Endothelial cell of hepatic sinusoid (primary cell): ENCODE data around the gene EEF2.

Experiments
- in situ Hi-C: cut with HindIII; loops from 2 replicates; pipeline ENCODE4 v1.10.0; 2017; ENCODE audit warnings: low sequenced_read_pairs

The EEF2 gene

GRCh38 chr19:3986260-3987041, 1.2 kb upstream of the EEF2 start:
- in situ Hi-C loops: loop anchor here (10.0 to 25.0 kb wide), 2 partner anchors 199 to 218 kb away; partner anchors contain the start of gene MATK

- in situ Hi-C loops: loop anchor here (10.0 to 25.0 kb wide), 2 partner anchors 198 to 219 kb away; partner anchors contain the start of gene MATK
These were observed 488 bp upstream of the EEF2 start for GRCh38 chr19:3985643-3986259.

GRCh38 chr19:3984584-3984907, 717 bp downstream of the EEF2 start:
- in situ Hi-C loops: loop anchor here (10.0 to 25.0 kb wide), 2 partner anchors 197 to 220 kb away; partner anchors contain the start of gene MATK

- in situ Hi-C loops: loop anchor here (10.0 to 25.0 kb wide), 2 partner anchors 197 to 221 kb away; partner anchors contain the start of gene MATK
These were observed 1.2 kb downstream of the EEF2 start for GRCh38 chr19:3983936-3984583.

GRCh38 chr19:3983542-3983914, 1.7 kb downstream of the EEF2 start:
- in situ Hi-C loops: loop anchor here (10.0 to 25.0 kb wide), 2 partner anchors 196 to 221 kb away; partner anchors contain the start of gene MATK

- in situ Hi-C loops: loop anchor here (10.0 to 25.0 kb wide), 2 partner anchors 196 to 222 kb away; partner anchors contain the start of gene MATK
These were observed 2.3 kb downstream of the EEF2 start for GRCh38 chr19:3982701-3983541.

GRCh38 chr19:3981736-3982681, 3.3 kb downstream of the EEF2 start:
- in situ Hi-C loops: loop anchor here (10.0 to 25.0 kb wide), 2 partner anchors 195 to 223 kb away; partner anchors contain the start of gene MATK

- in situ Hi-C loops: loop anchor here (10.0 to 25.0 kb wide), 2 partner anchors 194 to 223 kb away; partner anchors contain the start of gene MATK
These were observed 3.9 kb downstream of the EEF2 start for GRCh38 chr19:3981373-3981735.

- in situ Hi-C loops: loop anchor here (10.0 to 25.0 kb wide), 2 partner anchors 193 to 224 kb away; partner anchors contain the start of gene MATK
These were observed 4.7 kb downstream of the EEF2 start for GRCh38 chr19:3980353-3981251.

GRCh38 chr19:3979674-3980352, 5.5 kb downstream of the EEF2 start:
- in situ Hi-C loops: loop anchor here (10.0 to 25.0 kb wide), 2 partner anchors 193 to 225 kb away; partner anchors contain the start of gene MATK

GRCh38 chr19:3979289-3979673, 6.0 kb downstream of the EEF2 start:
- in situ Hi-C loops: loop anchor here (25.0 kb wide), 1 partner anchor 192 kb away; the partner anchor contains the start of gene MATK

- in situ Hi-C loops: loop anchor here (25.0 kb wide), 1 partner anchor 191 kb away; the partner anchor contains the start of gene MATK
These were observed 7.1 kb downstream of the EEF2 start for GRCh38 chr19:3978145-3978544.

- in situ Hi-C loops: loop anchor here (25.0 kb wide), 1 partner anchor 190 kb away; the partner anchor contains the start of gene MATK
These were observed 7.8 kb downstream of the EEF2 start for GRCh38 chr19:3977242-3978143.

- in situ Hi-C loops: loop anchor here (25.0 kb wide), 1 partner anchor 189 kb away; the partner anchor contains the start of gene MATK
These were observed 8.6 kb downstream of the EEF2 start for GRCh38 chr19:3976495-3977241.

GRCh38 chr19:3975637-3976087, 9.6 kb downstream of the EEF2 start:
- in situ Hi-C loops: loop anchor here (25.0 kb wide), 1 partner anchor 188 kb away; the partner anchor contains the start of gene MATK
